ENCODE data around the gene GJB1.

DNA sequence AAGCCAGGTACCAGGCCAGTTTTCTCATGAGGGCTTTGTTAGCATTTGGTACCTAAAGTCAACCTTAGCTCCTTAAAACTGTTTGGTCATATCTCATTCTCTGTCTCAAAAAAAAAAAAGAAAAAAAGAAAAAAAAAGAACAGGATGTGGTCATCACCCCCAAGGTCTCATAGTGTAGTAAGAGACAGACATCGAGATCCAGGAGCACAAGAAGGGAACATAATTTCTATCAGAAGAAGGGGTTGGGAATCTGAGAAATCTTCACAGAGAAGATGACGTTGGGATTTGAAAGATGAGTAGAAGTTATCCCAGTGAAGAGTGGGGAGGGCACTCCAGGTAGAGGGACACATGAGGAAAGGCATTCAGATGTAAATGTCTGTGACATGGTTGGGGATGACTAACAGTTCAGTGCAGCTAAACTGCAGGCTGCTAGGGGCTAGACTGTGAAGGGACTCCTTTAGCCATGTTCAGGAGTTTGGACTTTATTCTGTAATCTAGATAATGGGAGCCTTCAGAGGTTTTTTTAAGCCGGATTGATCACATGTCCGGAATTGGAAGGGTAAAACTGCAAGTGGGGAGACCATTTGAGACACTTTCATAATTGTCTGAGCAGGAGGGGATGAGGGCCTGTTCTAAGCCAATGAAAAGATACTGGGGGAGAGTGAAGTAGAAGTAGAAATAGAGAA is 26.9 kb upstream of the GJB1 start:
- TF ChIP-seq, protein P1, sequence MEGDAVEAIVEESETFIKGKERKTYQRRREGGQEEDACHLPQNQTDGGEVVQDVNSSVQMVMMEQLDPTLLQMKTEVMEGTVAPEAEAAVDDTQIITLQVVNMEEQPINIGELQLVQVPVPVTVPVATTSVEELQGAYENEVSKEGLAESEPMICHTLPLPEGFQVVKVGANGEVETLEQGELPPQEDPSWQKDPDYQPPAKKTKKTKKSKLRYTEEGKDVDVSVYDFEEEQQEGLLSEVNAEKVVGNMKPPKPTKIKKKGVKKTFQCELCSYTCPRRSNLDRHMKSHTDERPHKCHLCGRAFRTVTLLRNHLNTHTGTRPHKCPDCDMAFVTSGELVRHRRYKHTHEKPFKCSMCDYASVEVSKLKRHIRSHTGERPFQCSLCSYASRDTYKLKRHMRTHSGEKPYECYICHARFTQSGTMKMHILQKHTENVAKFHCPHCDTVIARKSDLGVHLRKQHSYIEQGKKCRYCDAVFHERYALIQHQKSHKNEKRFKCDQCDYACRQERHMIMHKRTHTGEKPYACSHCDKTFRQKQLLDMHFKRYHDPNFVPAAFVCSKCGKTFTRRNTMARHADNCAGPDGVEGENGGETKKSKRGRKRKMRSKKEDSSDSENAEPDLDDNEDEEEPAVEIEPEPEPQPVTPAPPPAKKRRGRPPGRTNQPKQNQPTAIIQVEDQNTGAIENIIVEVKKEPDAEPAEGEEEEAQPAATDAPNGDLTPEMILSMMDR (conservative IDR thresholded peaks at IDR 0.05; ENCODE audit: low read depth, low read length): no peak
- no peak for TF ChIP-seq EZH2 (IDR thresholded peaks at IDR 0.05; ENCODE audit: borderline replicate concordance, low read depth, low read length, poor library complexity, severe bottlenecking)

Data from A673 (cell line).